ENCODE data around the gene SIT1.

SIT1 gene

DNA sequence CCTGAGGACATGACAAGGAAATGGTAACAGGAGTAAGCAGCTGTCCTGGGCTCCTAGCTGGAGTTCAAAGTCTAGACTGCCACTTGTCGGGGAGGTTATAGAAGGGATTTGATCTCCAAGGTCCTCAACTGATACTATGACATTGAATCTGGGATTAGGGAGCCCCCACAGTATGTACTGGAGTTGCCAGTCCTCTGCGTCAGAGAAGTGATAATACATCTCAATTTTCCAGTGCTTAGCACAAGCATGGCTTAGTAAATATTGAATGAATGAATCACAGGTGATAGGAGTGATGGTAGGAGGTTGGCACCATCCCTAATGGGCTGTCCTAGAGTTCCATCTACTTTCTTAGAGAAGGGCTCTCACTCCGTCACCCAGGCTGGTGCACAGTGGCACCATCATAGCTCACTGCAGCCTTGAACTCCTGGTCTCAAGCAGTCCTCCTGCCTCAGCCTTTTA is 45.2 kb upstream of the SIT1 start:
- Histone ChIP-seq H3K4me3 (ENCODE audit: low read depth, low read length) (no peak overlapping the region), H3K27ac (peak overlapping the region; percentile 20), H3K27me3 (replicated peaks) (no peaks in the 10 kb centered on the region), H3K36me3 (replicated peaks) (peaks cover 58% of the 10 kb centered on the region)
- TF ChIP-seq, protein P1, sequence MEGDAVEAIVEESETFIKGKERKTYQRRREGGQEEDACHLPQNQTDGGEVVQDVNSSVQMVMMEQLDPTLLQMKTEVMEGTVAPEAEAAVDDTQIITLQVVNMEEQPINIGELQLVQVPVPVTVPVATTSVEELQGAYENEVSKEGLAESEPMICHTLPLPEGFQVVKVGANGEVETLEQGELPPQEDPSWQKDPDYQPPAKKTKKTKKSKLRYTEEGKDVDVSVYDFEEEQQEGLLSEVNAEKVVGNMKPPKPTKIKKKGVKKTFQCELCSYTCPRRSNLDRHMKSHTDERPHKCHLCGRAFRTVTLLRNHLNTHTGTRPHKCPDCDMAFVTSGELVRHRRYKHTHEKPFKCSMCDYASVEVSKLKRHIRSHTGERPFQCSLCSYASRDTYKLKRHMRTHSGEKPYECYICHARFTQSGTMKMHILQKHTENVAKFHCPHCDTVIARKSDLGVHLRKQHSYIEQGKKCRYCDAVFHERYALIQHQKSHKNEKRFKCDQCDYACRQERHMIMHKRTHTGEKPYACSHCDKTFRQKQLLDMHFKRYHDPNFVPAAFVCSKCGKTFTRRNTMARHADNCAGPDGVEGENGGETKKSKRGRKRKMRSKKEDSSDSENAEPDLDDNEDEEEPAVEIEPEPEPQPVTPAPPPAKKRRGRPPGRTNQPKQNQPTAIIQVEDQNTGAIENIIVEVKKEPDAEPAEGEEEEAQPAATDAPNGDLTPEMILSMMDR (IDR thresholded peaks at IDR 0.05; ENCODE audit: low read depth, low read length, missing control alignments), result no peak
- in situ Hi-C loops (cut with HindIII; ENCODE audit: low pct_ligation_motif_present, low sequenced_read_pairs), result no loop called here
- no peak for DNase-seq

- DNase-seq, result no peak
- no peak overlapping the region for H3K4me3 ChIP-seq (ENCODE audit: low read depth, low read length)
- in situ Hi-C loops (cut with HindIII; ENCODE audit: low pct_ligation_motif_present, low sequenced_read_pairs), result no loop called here
- TF ChIP-seq, protein P1 (IDR thresholded peaks at IDR 0.05; ENCODE audit: low read depth, low read length, missing control alignments), result no peak
- H3K36me3 ChIP-seq (replicated peaks), result peaks cover 36% of the 10 kb centered on the region
- H3K27ac ChIP-seq, result peak overlapping the region; percentile 79
- H3K27me3 ChIP-seq (replicated peaks), result no peaks in the 10 kb centered on the region
These were observed 41.1 kb upstream of the SIT1 start for GRCh38 chr9:35691757-35692301.

GRCh38 chr9:35691334-35691650 is 40.6 kb upstream of the SIT1 start:
- TF ChIP-seq, protein P1 (IDR thresholded peaks at IDR 0.05; ENCODE audit: low read depth, low read length, missing control alignments), result no peak
- Histone ChIP-seq H3K4me3 (ENCODE audit: low read depth, low read length) (peak overlapping the region; percentile 90), H3K36me3 (replicated peaks) (peaks cover 33% of the 10 kb centered on the region), H3K27me3 (replicated peaks) (no peaks in the 10 kb centered on the region), H3K27ac (peak overlapping the region; percentile 79)
- no peak for DNase-seq
- in situ Hi-C loops (cut with HindIII; ENCODE audit: low pct_ligation_motif_present, low sequenced_read_pairs), result no loop called here

GRCh38 chr9:35690614-35691333 is 40.0 kb upstream of the SIT1 start:
- TF ChIP-seq, protein P1 (IDR thresholded peaks at IDR 0.05; ENCODE audit: low read depth, low read length, missing control alignments), result no peak
- Histone ChIP-seq H3K27me3 (replicated peaks) (no peaks in the 10 kb centered on the region), H3K27ac (peak overlapping the region; percentile 79), H3K36me3 (replicated peaks) (peaks cover 33% of the 10 kb centered on the region), H3K4me3 (ENCODE audit: low read depth, low read length) (peak overlapping the region; percentile 90)
- in situ Hi-C loops (cut with HindIII; ENCODE audit: low pct_ligation_motif_present, low sequenced_read_pairs), result no loop called here
- peak; percentile 79 for DNase-seq

DNA sequence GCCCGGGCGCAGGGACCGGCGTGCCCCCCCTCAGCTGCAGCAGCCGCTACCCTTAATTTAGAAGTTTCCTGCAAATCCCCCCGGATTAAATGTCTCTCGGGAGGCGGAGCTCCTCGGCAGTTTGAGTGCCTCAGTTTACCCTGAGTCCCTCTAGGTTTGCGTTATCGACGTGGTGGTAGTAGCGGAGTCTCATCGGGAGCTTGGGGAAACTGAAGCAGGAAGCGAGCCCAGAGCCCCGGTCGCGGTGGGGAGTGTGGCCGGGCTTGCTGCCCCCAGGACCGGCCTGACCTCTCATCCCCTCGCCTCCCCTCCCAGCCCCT is 39.5 kb upstream of the SIT1 start:
- TF ChIP-seq, protein P1 (IDR thresholded peaks at IDR 0.05; ENCODE audit: low read depth, low read length, missing control alignments), result no peak
- in situ Hi-C loops (cut with HindIII; ENCODE audit: low pct_ligation_motif_present, low sequenced_read_pairs), result no loop called here
- peak overlapping the region; percentile 79 for H3K27ac ChIP-seq
- peaks cover 33% of the 10 kb centered on the region for H3K36me3 ChIP-seq (replicated peaks)
- H3K27me3 ChIP-seq (replicated peaks), result no peaks in the 10 kb centered on the region
- DNase-seq, result no peak
- peak overlapping the region; percentile 90 for H3K4me3 ChIP-seq (ENCODE audit: low read depth, low read length)
